ENCODE data around the gene NEURL3.

NEURL3 gene

GRCh38 chr2:96537066-96537733 is 32.0 kb upstream of the NEURL3 start:
- DNase-seq (ENCODE audit: low read depth in 1 of 2, low spot score in 1 of 2), result no peak
- TF ChIP-seq JUND (IDR thresholded peaks at IDR 0.05; ENCODE audit: low read depth), result no peak
- in situ Hi-C loops (cut with HindIII; ENCODE audit: low pct_unique_long_range_greater_than_20kb, low sequenced_read_pairs), result no loop called here

GRCh38 chr2:96536445-96537065 is 31.4 kb upstream of the NEURL3 start, which contains the start of gene ARID5A:
Gene ARID5A, plus strand, starts transcription at chr2:96536752. Its CDS starts 75 bp downstream, at chr2:96536827.
- in situ Hi-C loops (cut with HindIII; ENCODE audit: low pct_unique_long_range_greater_than_20kb, low sequenced_read_pairs), result no loop called here
- DNase-seq (ENCODE audit: low read depth in 1 of 2, low spot score in 1 of 2), result peak; percentile 77 to 81
- no peak for TF ChIP-seq JUND (IDR thresholded peaks at IDR 0.05; ENCODE audit: low read depth)

GRCh38 chr2:96535331-96535730 is 30.2 kb upstream of the NEURL3 start:
- DNase-seq (ENCODE audit: low read depth in 1 of 2, low spot score in 1 of 2), result no peak
- TF ChIP-seq JUND (IDR thresholded peaks at IDR 0.05; ENCODE audit: low read depth), result no peak
- in situ Hi-C loops (cut with HindIII; ENCODE audit: low pct_unique_long_range_greater_than_20kb, low sequenced_read_pairs), result no loop called here

DNA sequence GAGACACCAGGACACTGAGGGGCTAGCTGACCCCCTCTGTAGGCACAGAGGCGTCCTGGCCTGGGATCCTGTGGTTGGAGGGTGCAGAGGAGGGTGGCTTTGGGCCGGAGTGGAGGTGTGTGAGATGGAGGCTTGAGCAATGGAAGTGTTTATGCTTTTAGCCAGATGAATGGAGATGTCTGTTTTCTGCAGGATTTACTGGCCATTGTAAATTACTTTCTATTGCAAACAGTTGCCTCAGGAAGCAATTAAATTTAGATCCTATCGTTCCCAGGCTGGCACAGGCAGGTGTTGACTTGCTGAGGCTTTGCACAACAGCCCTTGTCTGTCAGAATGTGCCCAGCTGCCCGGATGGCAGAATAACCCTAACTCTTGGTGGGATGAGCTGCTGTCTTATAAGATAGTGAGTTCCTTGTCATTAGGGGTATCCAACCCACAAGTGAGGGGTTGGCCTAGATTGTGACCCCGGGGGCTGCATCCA is 29.6 kb upstream of the NEURL3 start:
- in situ Hi-C loops (cut with HindIII; ENCODE audit: low pct_unique_long_range_greater_than_20kb, low sequenced_read_pairs), result no loop called here
- TF ChIP-seq JUND (IDR thresholded peaks at IDR 0.05; ENCODE audit: low read depth), result no peak
- DNase-seq (ENCODE audit: low read depth in 1 of 2, low spot score in 1 of 2), result peak; percentile 70 to 89

- no peak for TF ChIP-seq JUND (IDR thresholded peaks at IDR 0.05; ENCODE audit: low read depth)
- in situ Hi-C loops (cut with HindIII; ENCODE audit: low pct_unique_long_range_greater_than_20kb, low sequenced_read_pairs), result no loop called here
Observed at GRCh38 chr2:96534141-96534540, 29.0 kb upstream of the NEURL3 start.

GRCh38 chr2:96533292-96534073 is 28.3 kb upstream of the NEURL3 start:
- no peak for TF ChIP-seq JUND (IDR thresholded peaks at IDR 0.05; ENCODE audit: low read depth)
- in situ Hi-C loops (cut with HindIII; ENCODE audit: low pct_unique_long_range_greater_than_20kb, low sequenced_read_pairs), result no loop called here
- DNase-seq (ENCODE audit: low read depth in 1 of 2, low spot score in 1 of 2), result peak; percentile 45 to 76

More at GRCh38 chr2:96534141-96534540, 29.0 kb upstream of the NEURL3 start:
- DNase-seq (ENCODE audit: low read depth in 1 of 2, low spot score in 1 of 2), result no peak

- in situ Hi-C loops (cut with HindIII; ENCODE audit: low pct_unique_long_range_greater_than_20kb, low sequenced_read_pairs), result no loop called here
- TF ChIP-seq JUND (IDR thresholded peaks at IDR 0.05; ENCODE audit: low read depth), result no peak
- no peak for DNase-seq (ENCODE audit: low read depth in 1 of 2, low spot score in 1 of 2)
Observed at GRCh38 chr2:96532641-96533291, 27.6 kb upstream of the NEURL3 start.

DNA sequence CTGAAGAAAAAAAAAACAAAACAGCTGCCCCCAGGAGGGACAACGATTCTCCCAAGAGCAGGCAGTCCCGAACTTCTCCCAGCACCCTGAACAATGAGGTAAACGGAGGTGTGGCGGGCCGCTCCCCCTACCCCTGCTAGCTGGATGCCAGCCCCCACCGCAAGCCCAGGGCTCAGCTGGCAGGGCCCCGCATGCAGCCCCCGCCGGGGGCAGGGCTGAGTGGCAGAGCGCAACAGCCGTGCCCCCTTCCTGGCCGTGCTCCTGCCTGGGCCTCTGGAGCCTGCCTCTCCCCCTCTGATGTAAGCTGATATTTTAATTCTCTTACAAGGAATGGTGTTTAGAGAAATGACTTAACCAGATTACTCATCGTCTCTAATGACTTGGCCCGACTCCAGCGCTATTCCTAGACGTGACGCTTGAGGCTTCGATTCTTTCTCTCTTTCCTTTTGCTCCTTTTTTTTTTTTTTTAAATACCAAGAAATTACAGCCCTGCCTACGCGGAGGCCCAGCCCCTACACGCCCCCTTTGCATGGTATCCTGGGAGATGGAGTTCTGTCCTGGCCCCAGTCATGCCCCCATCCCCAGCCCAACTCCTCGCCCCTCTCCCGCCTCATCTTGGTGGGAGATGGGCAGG is 26.8 kb upstream of the NEURL3 start:
- no peak for TF ChIP-seq JUND (IDR thresholded peaks at IDR 0.05; ENCODE audit: low read depth)
- in situ Hi-C loops (cut with HindIII; ENCODE audit: low pct_unique_long_range_greater_than_20kb, low sequenced_read_pairs), result no loop called here
- DNase-seq (ENCODE audit: low read depth in 1 of 2, low spot score in 1 of 2), result peak; percentile 54 to 77

DNA sequence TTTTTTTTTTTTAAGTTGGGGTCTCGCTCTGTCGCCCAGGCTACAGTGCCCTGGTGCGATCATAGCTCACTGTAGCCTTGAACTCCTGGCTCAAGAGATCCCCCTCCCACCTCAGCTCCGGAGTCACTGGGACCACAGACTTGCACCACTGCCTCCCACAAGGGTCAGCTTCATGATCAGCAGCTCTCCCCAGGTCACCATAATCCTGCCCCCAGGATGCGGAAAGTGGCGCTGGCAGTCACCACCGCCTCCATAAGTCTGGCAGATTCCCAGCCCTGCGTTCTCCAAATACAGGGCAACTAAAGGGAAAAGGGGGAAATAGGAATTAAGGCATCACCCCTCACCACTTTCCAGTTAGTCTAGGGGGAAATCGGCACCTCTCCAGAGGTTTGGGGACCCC is 26.2 kb upstream of the NEURL3 start:
- no peak for TF ChIP-seq JUND (IDR thresholded peaks at IDR 0.05; ENCODE audit: low read depth)
- in situ Hi-C loops (cut with HindIII; ENCODE audit: low pct_unique_long_range_greater_than_20kb, low sequenced_read_pairs), result no loop called here

DNA sequence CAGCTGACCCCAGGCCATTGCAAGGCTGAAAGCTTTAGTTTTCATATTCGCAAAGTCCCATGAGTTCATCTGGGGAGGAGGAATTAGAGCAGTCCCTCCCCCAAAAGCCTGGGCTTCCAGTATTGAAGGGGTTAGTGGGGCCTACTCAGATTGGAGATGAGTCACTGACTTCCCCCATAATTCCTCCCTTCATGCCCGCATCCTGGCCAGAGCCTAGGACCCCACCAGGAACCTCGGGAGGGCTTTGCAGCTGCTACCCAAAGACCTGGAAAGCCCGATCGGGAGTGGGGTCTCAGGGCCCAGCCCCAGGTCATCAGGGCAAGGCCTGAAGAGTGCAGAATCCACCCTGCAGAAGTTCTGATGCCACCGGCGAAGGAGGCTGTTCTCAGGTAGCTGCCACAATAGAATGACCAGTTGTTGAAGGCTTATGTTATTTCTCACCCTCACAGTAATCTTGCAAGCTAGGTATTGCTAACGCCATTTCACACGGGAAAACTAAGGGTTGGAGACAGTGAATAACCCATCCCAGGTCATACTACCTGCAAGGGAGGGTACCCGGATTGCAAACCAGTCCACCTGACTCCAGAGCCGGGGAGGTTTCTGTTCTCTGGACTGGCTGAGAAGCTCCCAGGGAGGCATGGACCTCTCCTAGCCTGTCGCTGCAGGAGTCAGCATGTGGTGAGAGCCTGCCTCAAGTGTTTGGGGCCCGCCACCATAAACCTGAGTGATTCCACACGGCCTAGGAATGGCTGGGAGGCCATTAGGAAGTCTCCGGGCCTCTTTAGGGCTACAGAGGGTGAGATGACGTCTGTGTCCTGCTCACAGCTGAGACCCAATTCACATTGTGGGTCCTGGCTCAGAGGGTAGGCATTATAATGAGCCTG is 25.6 kb upstream of the NEURL3 start:
- TF ChIP-seq JUND (IDR thresholded peaks at IDR 0.05; ENCODE audit: low read depth), result no peak
- in situ Hi-C loops (cut with HindIII; ENCODE audit: low pct_unique_long_range_greater_than_20kb, low sequenced_read_pairs), result no loop called here
- no peak for DNase-seq (ENCODE audit: low read depth in 1 of 2, low spot score in 1 of 2)

More for the DNA sequence above, 26.2 kb upstream of the NEURL3 start:
- no peak for DNase-seq (ENCODE audit: low read depth in 1 of 2, low spot score in 1 of 2)

DNA sequence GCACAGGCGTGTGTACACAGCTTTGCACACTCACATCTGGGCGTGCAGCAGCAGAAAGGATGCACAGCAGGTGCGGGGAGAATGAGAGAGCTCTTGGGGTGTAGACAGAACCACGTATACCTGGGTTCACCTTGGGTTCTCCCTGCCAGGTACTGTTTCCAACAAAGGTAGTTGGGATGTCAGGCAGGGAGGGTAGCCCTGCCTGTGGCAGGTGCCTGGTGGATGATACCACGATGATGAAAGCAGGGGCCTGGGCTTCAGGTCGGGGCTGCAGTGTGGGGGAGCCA is 24.9 kb upstream of the NEURL3 start:
- in situ Hi-C loops (cut with HindIII; ENCODE audit: low pct_unique_long_range_greater_than_20kb, low sequenced_read_pairs), result no loop called here
- DNase-seq (ENCODE audit: low read depth in 1 of 2, low spot score in 1 of 2), result no peak
- TF ChIP-seq JUND (IDR thresholded peaks at IDR 0.05; ENCODE audit: low read depth), result no peak

All from T47D (cell line).